ENCODE data around the gene CGB2.

CGB2 gene

DNA sequence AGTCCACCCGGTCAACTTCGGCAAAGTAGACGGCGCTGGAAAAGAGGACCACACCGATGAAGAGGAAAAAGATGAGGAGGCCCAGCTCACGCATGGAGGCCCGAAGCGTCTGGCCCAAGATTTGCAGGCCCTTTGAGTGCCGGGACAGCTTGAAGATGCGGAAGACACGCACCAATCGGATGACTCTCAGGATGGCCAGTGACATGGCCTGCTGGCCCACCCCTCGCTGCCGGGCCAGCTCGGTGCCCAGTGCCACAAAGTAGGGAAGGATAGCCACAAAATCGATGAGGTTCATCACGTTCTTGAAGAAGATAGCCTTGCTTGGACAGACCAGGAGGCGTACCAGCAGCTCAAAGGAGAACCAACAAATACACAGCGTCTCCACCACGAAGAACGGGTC lies 38.7 kb downstream of the CGB2 start:
- no peak for DNase-seq

DNA sequence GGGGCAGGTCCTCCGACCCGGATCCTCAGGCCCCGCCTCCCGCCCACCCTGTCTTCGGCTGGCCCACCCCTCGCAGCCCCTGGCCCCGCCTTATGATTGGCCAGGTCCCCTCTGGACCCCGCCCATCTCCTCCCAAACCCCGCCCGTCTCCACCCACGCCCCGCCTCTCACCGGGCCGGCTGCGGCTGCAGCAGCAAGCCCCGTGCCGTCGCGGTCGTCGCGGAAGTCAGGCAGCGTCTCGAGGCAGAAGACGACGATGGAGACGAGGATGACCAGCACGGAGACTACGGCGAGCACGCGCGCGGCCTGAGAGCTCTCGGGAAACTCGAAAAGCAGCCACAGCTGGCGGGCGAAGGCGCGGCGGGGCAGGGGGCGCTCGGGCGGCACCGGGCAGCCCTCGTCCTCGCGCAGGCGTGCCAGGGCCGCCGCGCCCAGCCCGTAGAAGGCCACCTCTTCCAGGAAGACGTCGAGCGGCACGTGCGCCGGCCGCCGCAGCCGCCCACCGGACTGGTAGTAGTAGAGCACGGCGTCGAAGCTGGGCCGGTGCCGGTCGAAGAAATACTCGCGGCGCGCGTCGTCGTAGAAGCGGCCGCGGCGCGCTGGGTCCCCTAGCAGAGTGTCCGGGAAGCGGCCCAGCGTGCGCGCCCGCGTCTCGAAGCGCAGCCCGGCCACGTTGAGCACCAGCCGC lies 40.3 kb downstream of the CGB2 start:
- DNase-seq, result no peak

DNA sequence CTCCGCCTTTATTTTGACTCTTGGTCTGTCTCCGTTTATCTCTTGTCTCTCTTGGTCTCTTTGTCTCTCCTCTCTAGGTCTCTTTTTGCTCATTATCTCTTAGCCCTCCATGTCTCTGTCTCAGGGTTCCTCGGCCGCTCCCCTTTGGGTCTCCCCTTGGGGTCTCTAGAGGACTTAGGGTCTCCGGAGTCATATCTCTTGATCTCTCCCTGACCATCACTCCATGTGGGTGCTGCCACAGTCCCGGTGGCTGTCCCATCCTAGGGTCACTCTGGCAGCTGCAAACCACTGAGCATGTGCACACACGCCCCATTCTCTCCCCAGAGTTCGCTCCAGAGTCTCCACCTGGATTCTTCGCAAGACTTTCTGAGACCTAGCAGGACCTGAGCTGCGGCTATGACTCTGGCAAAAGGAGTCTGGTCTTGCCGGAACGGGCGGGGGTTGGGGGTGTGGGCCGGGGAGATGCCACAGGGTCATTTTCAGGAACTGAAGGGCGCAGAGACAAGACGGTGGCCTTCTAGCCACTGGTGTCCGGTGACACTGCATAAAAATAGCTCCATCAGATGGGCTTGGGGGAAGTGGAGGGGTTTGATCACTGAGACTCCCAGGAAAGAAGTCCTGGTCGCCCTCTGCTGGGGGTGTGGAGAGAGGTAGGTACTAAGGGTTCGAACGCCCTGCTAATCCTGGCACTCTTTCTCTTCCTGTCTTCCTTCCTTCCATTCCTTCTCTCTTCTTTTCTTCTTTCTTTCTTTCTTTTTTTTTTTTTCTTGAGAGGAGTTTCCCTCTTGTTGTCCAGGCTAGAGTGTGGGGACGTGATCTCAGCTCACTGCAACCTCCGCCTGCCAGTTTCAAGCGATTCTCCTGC lies 42.1 kb downstream of the CGB2 start:
- no peak for DNase-seq

DNA sequence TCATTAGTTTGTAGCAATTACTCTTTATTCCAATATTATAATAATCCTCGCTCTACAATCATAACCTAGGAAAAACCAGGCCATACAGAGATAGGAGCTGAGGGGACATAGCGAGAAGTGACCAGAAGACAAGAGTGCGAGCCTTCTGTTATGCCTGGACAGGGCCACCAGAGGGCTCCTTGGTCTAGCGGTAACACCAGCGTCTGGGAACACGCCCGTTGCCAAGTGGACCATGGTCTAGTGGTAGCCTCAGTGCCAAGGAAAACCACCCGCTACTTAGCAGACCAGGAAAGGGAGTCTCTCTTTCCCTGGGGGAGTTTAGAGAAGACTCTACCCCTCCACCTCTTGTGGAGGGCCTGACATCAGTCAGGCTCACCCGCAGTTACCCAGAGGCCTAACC lies 43.2 kb downstream of the CGB2 start:
- peak; percentile 55 for DNase-seq

DNA sequence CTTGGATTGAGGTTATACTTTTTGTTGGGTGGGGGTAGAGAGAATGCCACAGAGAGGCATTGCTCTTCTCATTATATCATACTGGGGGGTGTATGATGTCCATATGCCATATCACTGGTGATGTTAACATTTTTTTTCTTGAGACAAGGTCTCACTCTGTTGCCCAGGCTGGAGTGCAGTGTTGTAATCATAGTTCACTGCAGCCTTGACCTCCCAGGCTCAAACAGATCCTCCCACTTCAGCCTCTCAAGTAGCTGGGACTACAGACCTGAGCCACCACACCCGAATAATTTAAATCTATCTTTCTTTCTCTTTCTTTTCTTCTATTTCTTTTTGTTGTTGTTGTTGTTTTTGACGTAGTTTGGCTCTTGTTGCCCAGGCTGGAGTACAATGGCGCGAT lies 48.7 kb downstream of the CGB2 start:
- DNase-seq, result no peak

DNA sequence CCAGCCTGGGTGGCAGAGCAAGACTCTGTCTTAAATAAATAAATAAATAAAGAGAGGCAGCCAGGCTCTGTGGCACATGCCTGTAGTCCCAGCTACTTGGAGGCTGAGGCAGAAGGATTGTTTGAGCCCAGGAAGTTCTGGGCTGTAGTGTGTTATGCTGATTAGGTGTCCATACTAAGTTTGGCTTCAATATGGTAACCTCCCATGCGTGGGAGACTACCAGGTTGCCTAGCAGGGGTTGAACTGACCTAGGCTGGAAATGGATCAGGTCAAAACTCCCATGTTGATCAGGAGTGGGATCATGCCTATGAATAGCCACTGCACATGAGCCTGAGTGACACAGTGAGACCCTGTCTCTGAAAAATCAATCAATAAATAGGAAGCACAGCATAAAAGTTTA lies 49.6 kb downstream of the CGB2 start:
- no peak for DNase-seq
